Vagina (tissue), 2 donors: ENCODE measurements around the gene TMEM212.

Experiments used
- CTCF ChIP-seq, 3 experiments: fragments of 450-650 bp in 2 of 3; fragments of 200-600 bp in 1 of 3; sonication (generic) in 1 of 3; IDR thresholded peaks; one replicate each; pipeline ENCODE4 v1.5.1; 2017 to 2019; ENCODE audit warnings: antibody characterized with exemption in 3 of 3, mild to moderate bottlenecking in 2 of 3, moderate library complexity in 2 of 3
- POLR2A ChIP-seq, 2 donors: fragments of 450-650 bp; IDR thresholded peaks; one replicate each; pipeline ENCODE4 v1.6.1; 2017; ENCODE audit warnings: antibody characterized with exemption in 2 of 2, mild to moderate bottlenecking in 2 of 2, moderate library complexity in 2 of 2

GRCh38 chr3:171908731-171909130, 65.6 kb downstream of the TMEM212 start:
- TF ChIP-seq POLR2A (IDR thresholded peaks at IDR 0.05) (no peak), CTCF (IDR thresholded peaks at IDR 0.05) (no peak)
